HS-5 (cell line): ENCODE results near the gene ADAM19.

ENCODE experiments used
- DNase-seq: peaks from one replicate; pipeline ENCODE4 v3.0.0-alpha.2; 2012; ENCODE audit warnings: low read depth

ADAM19 gene, protein sequence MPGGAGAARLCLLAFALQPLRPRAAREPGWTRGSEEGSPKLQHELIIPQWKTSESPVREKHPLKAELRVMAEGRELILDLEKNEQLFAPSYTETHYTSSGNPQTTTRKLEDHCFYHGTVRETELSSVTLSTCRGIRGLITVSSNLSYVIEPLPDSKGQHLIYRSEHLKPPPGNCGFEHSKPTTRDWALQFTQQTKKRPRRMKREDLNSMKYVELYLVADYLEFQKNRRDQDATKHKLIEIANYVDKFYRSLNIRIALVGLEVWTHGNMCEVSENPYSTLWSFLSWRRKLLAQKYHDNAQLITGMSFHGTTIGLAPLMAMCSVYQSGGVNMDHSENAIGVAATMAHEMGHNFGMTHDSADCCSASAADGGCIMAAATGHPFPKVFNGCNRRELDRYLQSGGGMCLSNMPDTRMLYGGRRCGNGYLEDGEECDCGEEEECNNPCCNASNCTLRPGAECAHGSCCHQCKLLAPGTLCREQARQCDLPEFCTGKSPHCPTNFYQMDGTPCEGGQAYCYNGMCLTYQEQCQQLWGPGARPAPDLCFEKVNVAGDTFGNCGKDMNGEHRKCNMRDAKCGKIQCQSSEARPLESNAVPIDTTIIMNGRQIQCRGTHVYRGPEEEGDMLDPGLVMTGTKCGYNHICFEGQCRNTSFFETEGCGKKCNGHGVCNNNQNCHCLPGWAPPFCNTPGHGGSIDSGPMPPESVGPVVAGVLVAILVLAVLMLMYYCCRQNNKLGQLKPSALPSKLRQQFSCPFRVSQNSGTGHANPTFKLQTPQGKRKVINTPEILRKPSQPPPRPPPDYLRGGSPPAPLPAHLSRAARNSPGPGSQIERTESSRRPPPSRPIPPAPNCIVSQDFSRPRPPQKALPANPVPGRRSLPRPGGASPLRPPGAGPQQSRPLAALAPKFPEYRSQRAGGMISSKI

DNA sequence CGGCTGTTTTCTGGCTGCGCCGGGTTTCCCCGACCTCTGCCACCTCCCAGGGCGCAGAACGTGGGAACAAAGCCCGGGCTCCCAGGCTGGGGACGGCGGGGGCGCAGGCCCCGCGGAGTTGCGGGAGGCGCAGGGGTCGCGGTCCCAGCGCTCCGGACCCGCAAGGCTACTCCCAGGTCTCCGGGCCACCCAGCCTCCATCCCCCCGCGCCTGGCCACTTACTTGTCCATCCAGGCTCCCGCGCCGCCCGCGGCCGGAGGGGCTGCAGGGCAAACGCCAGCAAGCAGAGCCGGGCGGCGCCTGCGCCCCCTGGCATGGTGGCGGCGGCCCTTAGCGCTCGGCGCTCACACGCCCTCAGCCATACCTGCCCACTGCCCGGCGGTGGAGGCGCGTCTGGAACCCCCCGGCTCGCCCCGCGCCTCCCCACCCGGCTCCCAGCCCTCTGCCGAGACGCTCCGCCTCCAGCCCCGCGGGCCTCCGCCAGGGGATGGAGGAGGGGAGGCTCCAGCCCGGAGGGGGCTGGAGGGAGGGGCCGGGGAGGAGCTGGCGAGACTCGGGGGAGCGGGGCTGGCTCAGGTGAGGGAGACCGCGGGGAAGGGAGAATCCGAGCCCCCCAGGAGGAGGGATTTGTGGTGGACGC lies at the start of gene ADAM19:
Gene ADAM19 (minus strand): TSS at position 395 of the 640 bp plus-strand sequence. CDS start 79 bp downstream, at position 316.
- no peak for DNase-seq

DNA sequence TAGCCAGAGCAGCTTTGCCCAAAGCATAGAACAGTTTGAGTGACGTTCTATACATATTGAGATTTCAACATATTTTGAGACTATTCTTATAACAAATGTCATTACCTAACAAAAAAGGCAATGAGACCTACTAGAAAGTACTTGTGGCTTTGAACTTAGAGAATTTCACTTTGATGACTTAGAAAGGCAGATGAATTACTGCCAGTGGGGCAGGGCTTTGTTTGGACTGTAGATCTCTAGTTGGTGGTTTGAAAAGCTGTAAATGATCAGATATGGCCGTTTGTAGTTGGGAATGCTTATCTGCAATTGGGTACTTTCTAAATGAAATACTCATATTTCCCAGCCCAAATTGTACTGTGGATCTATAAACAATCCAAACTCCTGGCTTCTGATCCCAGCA lies 48.6 kb upstream of the ADAM19 start:
- no peak for DNase-seq

DNA sequence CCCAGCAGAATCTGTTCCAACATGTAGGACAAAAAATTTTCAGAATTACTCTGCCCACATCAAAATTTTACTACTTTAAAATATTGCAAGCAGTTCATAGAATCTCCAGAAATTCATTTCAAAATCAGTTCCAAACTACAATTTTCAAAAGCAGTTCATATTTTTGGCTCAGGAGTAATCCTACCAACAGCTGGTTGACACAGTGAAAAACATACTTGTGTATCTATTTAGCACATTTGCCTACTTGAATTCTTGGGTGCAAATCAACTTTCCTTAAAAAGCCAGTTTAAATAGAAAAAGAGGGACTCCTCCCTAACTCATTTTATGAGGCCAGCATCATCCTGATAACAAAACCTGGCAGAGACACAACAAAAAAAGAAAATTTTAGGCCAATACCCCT lies 45.2 kb upstream of the ADAM19 start:
- no peak for DNase-seq

DNA sequence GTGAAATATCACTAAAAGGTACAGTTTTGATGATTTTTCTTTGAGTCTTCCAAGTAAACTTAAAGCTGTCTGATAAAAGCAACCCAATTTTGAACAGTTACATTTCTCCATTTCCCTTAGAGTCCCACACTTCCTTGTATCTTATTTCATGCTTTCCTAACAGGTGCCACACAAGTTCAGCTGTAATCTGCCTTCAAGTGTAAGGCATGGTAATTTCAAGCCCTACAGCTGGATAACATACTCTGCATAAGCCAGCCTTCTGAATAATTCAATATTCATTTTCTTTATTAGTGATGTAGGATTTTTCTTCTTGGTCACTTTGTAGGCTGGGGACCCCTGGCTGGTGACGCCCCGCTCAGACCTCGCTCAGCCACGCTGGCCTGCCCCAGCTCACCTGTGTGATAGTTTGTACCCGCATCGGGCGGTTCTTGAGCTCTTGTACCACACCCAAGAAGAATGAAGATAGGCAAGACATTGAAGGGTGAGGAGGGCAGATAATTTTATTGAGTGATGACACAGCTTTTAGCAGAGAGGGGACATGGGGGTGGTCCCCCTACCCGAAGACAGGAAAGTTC lies 42.7 kb upstream of the ADAM19 start:
- DNase-seq, result no peak

DNA sequence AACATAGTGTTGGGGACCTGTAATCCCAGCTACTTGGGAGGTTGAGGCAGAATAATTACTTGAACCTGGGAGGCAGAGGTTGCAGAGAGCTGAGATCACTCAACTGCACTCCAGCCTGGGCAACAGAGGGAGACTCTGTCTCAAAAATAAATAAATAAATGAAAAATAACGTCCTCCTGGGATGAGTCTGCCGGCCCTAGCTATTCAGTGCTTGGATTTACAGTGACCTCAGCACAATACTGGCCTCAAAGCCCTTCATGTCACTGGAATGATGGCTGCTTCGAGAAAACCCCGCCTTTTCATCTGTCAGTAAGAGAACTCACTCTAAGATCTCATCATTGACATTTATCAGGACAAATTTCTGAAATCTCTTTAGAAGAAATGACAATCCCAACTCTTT lies 41.2 kb upstream of the ADAM19 start:
- DNase-seq, result no peak

DNA sequence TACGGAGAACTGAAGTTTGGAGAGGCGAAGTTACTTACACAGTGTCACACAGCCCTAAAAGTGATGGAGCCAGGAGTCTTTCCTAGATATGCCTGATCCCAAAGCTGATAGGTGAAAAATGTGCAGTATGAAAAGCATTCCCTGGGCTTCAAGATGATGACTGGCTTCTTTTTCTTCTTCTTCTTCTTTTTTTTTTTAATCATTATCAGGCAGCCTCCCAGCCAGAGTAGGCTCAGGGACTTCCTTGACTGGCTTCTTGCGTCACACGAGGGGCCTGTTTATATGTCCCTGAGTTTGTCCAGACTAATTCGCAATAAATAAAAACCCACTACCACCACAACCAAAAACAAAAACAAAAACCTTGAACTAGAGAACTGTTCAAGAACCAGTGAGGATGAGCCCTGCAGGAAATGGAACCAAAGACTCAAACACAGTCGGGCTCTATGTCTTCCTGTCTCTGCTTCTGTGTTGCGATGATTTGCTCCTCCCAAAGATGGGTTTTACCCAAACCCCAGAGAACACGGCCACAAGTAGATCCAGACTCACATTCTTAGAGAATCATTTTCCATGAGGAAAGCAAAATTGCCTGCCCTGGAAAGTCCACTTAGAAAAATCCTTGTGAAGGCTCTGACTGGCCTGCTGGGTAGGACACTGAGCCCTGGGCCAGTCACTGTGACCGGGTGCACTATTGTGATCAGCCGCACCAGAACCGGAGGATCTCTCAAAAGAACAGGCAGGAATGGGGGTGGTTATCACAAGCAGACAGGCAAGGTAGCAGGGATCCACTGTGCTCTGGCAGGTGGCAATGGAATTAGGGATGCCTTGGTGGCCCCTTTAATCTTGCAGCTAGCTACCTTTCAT lies 38.0 kb upstream of the ADAM19 start:
- no peak for DNase-seq

DNA sequence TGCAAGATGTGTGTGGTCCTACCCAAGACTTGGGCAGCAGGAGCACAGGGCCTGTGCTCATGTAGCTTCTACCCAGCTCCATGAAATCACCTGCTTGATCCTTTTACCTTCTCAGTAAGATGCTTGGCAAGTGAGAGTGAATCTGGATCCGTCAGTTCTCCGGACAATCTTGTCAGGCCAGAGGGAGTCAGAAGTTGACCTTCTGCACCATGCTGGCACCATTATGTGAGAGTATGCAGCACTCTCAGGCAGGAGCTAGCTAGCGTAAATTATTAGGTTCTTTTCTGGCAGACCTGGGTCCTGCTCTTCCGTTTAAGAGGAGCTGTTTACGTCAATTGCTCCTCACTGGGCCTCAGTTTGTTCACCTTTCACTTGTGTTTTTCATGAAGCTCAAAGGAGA lies 37.0 kb upstream of the ADAM19 start:
- DNase-seq, result no peak

DNA sequence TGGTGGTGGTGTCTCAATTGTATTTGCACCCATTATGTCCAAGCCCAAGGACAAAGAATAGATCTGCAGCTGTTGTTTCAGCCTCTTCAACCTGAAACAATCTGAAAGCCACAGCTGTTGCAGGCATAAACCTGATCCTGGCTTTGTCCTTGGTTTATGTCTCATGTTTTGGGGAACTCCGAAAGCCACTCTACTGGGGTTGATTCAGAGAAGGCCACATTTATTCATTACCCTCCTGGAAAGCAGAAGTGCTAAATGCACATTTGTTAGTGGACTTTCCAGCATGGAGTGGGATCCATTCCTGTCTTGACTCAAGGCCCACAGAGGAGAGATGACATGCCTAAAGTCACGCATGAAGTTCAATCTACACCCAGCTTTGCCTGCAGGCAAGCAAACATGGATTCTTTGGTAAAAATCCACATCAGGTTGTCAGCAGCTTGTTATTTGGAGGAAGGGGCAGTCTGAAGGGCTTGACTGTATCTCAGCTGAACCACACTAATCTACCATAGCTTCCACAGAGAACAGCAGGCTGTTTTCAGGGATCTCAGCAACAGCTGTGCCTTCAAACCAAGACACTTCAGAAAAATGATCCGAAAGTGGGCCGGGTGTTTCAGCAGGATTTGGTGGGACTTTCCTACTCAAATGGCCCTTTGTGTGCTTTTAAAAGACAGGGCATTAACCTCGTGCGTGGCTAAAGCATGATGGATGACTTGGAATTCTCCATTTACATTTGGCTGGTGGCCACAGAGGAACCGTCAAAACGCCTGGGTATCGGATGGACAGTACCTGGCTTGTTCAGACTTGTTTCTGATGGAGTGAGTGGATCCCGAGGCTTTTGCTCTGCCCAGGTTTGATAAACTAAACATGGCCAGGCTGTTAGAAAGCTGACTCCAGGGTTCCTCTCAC lies 36.2 kb upstream of the ADAM19 start:
- DNase-seq, result no peak

DNA sequence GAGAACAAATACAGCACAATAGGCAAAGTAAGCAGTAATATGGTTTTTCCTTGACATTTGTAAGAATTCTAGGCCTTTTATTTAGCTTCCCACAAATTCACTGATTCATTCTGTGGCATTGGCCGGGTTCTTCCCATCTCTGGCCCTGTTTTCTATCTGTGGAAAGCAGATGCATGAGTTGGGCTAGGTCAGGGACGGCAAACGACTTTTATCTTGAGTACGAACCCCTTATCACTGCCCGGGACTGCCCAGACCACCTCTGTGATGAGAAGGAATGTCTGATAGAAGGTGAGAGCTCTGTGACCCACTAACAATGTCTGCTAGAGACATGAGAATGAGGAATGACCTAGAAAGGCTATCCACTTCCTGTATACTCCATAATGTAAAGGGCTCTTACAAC lies 35.4 kb upstream of the ADAM19 start:
- no peak for DNase-seq

DNA sequence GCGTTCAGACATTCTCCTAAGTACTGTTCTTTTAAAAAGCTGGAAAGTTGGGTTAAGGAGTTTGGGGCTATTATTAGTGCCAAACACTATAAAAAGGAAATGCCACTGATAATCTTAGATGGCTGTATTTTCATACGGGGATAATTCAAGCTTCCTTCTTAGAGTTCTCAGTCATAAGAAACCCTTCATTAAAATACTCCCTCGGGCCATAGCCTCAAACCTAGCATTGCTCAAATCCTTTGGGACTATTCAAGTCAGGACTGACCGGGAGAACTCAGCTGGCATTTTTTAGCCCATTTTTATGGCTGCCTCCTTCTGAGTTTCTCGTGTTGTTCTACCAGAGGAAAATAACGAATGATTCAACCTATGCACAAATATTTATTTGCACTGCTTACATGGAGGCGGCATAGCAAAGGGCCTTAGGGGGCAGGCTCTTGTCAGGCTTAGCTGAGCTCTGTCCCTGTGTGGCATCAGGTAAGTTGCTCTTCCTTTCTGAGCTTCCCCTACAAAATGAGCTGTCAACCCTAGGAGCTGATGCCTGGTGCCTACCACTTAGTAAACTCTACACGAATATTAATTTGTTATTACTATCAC lies 33.5 kb upstream of the ADAM19 start:
- no peak for DNase-seq

DNA sequence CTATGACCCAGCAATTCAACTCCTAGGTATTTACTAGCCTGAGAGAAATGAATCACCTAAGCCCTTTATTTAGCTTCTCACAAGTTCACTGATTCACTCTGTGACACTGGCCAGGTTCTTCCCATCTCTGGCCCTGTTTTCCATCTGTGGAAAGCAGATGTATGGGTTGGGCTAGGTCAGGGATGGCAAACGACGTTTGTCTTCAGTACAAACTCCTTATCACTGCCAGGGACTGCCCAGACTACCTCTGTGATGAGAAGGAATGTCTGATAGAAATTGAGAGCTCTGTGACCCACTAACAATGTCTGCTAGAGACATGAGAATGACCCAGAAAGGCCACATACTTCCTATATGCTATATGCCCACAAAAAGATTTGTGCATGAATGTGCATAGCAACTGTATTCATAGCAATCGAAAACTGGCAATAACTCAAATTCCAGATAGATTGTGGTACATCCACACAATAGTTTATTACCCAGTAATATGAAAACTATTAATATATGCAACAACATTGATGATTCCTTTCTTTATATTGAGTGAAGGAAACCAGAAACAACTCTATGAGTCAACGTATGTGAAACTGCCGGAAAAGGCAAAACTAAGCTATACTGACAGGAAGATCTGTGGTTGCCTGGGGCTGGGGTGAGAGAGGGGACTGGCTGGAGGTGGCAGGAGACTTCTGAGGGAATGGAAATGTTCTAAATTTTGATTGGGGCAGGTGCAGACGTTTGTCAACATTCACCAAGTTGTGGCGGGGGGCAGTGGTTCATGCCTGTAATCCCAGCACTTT lies 32.0 kb upstream of the ADAM19 start:
- DNase-seq, result peak; percentile 77

DNA sequence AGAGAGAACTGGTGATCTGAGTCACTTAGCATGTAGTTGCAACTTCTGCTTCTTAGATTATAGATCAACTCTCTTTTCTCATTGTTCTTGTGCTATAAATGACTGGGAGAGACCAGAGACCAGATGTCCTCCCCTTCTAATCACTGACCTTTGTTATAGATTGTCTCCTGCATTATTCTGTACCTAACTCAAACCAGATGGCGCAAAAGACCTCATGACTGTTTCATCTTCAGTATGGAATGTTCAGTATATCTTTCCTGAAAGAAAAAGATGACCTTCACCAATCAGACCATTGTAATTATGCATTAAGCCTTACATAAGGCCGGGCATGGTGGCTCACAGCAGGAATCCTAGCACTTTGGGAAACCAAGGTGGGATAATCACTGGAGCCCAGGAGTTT lies 30.5 kb upstream of the ADAM19 start:
- DNase-seq, result peak; percentile 48

DNA sequence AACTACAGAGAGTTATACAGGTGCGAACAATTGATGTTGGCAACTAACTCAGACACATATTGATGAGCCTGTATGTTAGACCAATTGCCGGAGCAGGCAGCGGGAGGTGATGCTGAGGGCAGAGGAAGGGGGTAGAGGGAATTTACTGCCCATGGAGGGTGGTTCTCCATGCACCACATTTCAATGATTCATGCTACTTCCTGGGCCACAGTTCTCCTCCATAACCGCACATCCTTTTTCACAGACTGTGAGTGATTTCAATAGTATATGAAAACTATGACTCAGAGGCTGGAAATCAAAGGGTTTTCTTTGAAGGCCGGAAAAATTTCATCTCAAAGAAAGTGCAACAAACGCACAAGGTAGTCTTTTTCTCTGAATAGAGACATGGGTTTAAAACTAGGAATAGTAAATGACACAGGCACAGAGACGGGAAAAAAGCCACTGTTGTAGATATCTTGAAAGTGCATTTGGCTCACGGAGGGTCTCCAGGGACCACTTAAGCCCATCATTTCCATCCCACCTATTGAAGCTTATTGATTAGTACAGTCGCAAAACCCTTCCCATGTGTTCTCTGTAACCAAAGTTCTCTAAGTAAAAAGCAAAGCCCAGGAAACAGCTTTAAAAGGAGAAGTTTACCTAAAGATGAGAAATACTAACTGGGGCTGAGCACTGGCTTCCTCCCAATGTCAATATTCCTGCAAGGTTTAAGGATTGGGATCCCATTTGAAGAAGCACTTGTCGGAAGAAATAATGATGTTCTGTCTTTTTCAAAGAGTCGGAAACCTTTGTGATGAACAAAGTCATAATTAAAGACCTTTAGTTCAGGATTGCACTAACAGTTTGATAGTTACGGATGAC lies 28.0 kb upstream of the ADAM19 start:
- DNase-seq, result peak; percentile 88

DNA sequence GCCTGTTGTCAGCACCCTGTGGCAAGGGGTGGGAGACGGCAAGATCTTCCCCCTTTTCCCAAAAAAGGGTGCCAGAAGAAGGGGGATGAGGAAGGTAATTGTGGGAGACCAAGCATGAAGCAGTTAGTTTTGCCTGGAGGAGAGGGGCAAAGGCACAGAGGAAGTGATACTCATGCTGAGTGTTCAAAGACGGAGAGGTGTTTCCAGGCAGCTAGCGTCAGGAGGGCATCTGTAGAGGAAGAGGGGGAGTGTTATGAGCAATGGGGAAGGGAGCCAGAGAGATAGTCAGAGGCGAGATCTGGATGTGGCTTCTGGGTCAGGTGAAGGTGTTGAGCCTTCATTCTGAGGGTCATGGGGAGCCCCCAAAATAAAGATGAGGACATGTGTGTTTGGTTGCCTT lies 26.9 kb upstream of the ADAM19 start:
- DNase-seq, result peak; percentile 38

DNA sequence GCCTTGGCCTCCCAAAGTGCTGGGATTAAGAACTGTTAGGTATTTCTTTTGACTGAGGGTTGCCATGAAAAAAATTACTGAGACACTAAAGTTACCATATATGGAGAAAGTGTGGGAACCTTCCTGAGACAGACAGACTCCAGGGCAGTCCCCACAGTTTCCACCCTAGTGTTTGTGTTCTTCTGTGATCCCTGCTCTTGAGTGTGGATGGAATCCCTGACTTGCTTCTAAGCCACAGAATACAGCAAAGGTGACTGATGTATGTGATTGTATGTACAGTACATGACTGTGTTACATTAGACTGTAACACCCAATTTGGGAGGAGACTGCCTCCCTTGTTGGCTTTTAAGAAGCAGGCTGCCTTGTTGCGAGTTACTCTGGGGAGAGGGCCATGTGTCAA lies 24.7 kb upstream of the ADAM19 start:
- no peak for DNase-seq

DNA sequence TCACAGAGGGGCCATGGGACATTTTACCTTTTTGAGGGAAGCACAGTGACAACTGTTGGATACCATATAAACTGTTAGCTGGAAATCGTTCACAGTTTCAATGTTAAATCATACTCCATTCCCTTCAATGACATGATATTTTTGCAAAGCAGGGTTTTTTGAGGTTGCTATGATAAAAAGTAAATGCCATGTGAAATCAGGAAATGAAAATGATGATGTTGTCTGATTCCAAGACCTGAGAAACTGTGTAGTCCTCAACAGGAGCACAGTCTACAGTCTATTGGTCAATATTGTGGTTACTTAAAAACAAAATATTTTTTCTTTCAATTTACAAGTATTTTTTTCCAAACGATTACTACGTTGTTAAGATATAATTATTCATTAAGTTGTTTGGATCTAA lies 24.0 kb upstream of the ADAM19 start:
- DNase-seq, result no peak

DNA sequence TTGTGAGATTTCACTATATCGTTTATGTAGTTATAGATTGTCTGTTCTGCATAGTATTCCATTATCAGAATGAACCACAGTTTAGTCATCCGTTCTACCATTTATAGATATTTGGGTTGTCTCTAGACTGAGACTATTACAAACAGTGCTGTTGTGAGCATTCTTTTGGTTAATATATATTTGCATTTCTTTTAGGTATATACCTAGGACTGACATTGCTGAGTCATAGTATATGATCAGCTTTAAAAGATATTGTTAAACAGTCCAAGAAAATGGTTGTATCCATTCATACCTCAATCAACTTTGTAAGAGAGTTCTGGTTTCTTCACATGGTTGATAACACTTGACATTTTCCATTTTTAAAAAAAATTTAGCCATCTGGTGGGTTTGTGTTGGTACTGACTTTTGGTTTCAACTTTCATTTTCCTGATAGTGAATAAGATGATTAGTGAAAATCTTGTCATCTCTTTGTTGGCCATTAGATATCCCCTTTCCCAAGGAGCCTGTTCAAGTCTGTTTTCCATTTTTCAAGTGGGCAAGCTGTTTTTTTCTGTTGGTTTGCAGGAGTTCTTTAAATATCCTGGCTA lies 22.9 kb upstream of the ADAM19 start:
- no peak for DNase-seq

DNA sequence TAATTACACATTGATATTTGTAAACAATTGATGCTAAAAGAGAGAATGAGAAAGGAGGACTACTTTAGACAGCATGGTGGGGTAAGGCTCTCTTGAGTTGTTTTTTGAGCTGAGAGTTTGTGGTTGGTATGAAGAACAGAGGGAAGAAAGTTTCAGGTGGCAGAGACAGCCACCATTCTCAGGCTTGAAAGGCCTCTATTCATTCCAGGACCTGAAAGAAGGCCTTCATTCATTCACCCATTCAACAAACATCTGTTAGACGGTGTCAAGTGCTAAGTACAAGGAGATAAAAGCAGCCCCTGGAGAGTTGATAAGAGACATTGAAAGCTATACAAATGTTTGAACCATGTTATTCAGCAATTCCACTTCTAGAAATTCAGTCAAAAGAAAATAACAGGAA lies 21.7 kb upstream of the ADAM19 start:
- no peak for DNase-seq
